HepG2 (cell line): ENCODE results near the gene RPS5. TPM values are rescaled to one million over a fixed set of nuclear protein-coding genes. Genes with fewer than 3 reads are reported as not detected.

Experiments
- ARNT ChIP-seq: fragments of 450-650 bp; IDR thresholded peaks from 2 replicates; pipeline ENCODE4 v1.6.1; 2017
- CREBL2 ChIP-seq: sonication (generic); formaldehyde crosslinking; IDR thresholded peaks from 2 replicates; pipeline ENCODE4 v1.8.1; 2023; ENCODE audit warnings: missing genetic modification reagents, mild to moderate bottlenecking, borderline replicate concordance
- EEA1 ChIP-seq: sonication (generic); formaldehyde crosslinking; IDR thresholded peaks from 2 replicates; pipeline ENCODE4 v1.5.1; 2020; ENCODE audit warnings: mild to moderate bottlenecking, missing genetic modification reagents, borderline replicate concordance
- EED ChIP-seq: sonication (generic); formaldehyde crosslinking; IDR thresholded peaks from 2 replicates; pipeline ENCODE4 v1.5.0; 2020; ENCODE audit warnings: mild to moderate bottlenecking, missing genetic modification reagents
- ELF3 ChIP-seq: IDR thresholded peaks from 2 replicates; pipeline ENCODE4 v1.6.1; 2016; ENCODE audit warnings: missing genetic modification reagents, missing compliant biosample characterization
- FOSL1 ChIP-seq: sonication (generic); formaldehyde crosslinking; IDR thresholded peaks from 2 replicates; pipeline ENCODE4 v1.9.0; 2021; ENCODE audit warnings: missing genetic modification reagents, borderline replicate concordance
- LCORL ChIP-seq, 2 experiments: fragments of 450-650 bp in 1 of 2; sonication (generic) in 1 of 2; formaldehyde crosslinking in 1 of 2; IDR thresholded peaks; 2 replicates each; pipeline versions ENCODE4 v1.5.0 to v1.6.1; 2017 to 2020; ENCODE audit warnings: antibody characterized with exemption in 1 of 2, missing genetic modification reagents in 1 of 2
- LRRFIP1 ChIP-seq: sonication (generic); formaldehyde crosslinking; conservative IDR thresholded peaks from 2 replicates; pipeline ENCODE4 v1.4.0; 2020; ENCODE audit warnings: missing genetic modification reagents
- MTA3 ChIP-seq: sonication (generic); formaldehyde crosslinking; IDR thresholded peaks from 2 replicates; pipeline ENCODE4 v1.4.0; 2020; ENCODE audit warnings: missing genetic modification reagents
- PHF8 ChIP-seq: sonication (generic); formaldehyde crosslinking; IDR thresholded peaks from 2 replicates; pipeline ENCODE4 v1.5.0; 2020; ENCODE audit warnings: missing genetic modification reagents
- RBFOX2 ChIP-seq: fragments of 200-400 bp; formaldehyde crosslinking; IDR thresholded peaks from 2 replicates; pipeline ENCODE4 v1.6.1; 2017; ENCODE audit warnings: low read depth, mild to moderate bottlenecking, low read length
- RCOR2 ChIP-seq: IDR thresholded peaks from 2 replicates; pipeline ENCODE4 v1.6.1; 2016; ENCODE audit warnings: missing biosample characterization, missing genetic modification reagents
- RELA ChIP-seq: sonication (generic); formaldehyde crosslinking; IDR thresholded peaks from 2 replicates; pipeline ENCODE4 v1.4.0; 2020; ENCODE audit warnings: missing genetic modification reagents
- SIN3A ChIP-seq: IDR thresholded peaks from 2 replicates; pipeline ENCODE4 v1.6.1; 2011; ENCODE audit warnings: low read depth, mild to moderate bottlenecking, control low read depth, low read length, borderline replicate concordance
- XRCC5 ChIP-seq: fragments of 200-400 bp; formaldehyde crosslinking; optimal IDR thresholded peaks from 2 replicates; pipeline ENCODE3; 2017; ENCODE audit warnings: mild to moderate bottlenecking, low read length
- YEATS2 ChIP-seq: sonication (generic); formaldehyde crosslinking; IDR thresholded peaks from 2 replicates; pipeline ENCODE4 v1.4.0; 2020; ENCODE audit warnings: missing genetic modification reagents, borderline replicate concordance
- ZFP1 ChIP-seq: IDR thresholded peaks from 2 replicates; pipeline ENCODE4 v1.6.1; 2016
- ZNF17 ChIP-seq: sonication (generic); formaldehyde crosslinking; IDR thresholded peaks from 2 replicates; pipeline ENCODE4 v1.5.0; 2020; ENCODE audit warnings: mild to moderate bottlenecking, missing genetic modification reagents
- ZNF382 ChIP-seq: sonication (generic); formaldehyde crosslinking; IDR thresholded peaks from 2 replicates; pipeline ENCODE4 v1.5.0; 2020; ENCODE audit warnings: missing genetic modification reagents, mild to moderate bottlenecking, borderline replicate concordance
- ZNF616 ChIP-seq: sonication (generic); formaldehyde crosslinking; IDR thresholded peaks from 2 replicates; pipeline ENCODE4 v1.5.0; 2020; ENCODE audit warnings: low read depth, mild to moderate bottlenecking, missing genetic modification reagents
- ZNF724P ChIP-seq: sonication (generic); formaldehyde crosslinking; IDR thresholded peaks from 2 replicates; pipeline ENCODE4 v1.8.0; 2022; ENCODE audit warnings: missing genetic modification reagents, borderline replicate concordance
- ZNF746 ChIP-seq: sonication (generic); formaldehyde crosslinking; IDR thresholded peaks from 2 replicates; pipeline ENCODE4 v1.8.0; 2022; ENCODE audit warnings: mild to moderate bottlenecking, missing genetic modification reagents
- polyA plus RNA-seq, 8 experiments: library from polyadenylated mRNA; depleted of rRNA in 3 of 8; stranded (reverse) in 7 of 8; unstranded in 1 of 8; fragments of >200 nt; fragmentation: Illumina TruSeq in 4 of 8; extraction: Trizol in 4 of 8; gene quantifications; 2 replicates each; pipeline versions ENCODE4 v1.2.1 to v1.2.3, GENCODE V29; 2011 to 2016; ENCODE audit warnings: low read depth in 4 of 8, missing spikeins in 1 of 8, mixed read lengths in 1 of 8; ENCODE audit not compliant: insufficient read depth in 1 of 8
- total RNA-seq, 5 experiments: library from RNA; depleted of rRNA; stranded (reverse); fragments of >200 nt; fragmentation: Illumina TruSeq; extraction: Trizol; gene quantifications; 2 replicates each; pipeline ENCODE4 v1.2.3, GENCODE V29; 2016; ENCODE audit warnings: low read depth in 1 of 5
- TF ChIP-seq, protein P1 (sequence below): sonication (generic); formaldehyde crosslinking; IDR thresholded peaks from 2 replicates; pipeline ENCODE4 v1.4.0; 2020; ENCODE audit warnings: missing genetic modification reagents, borderline replicate concordance
- TF ChIP-seq, protein P2 (sequence below): IDR thresholded peaks from 2 replicates; pipeline ENCODE4 v1.6.1; 2016; ENCODE audit warnings: low read depth, control low read depth
- TF ChIP-seq, protein P3 (sequence below): sonication (generic); formaldehyde crosslinking; IDR thresholded peaks from 2 replicates; pipeline ENCODE4 v1.4.0; 2020; ENCODE audit warnings: low read depth, mild to moderate bottlenecking, missing genetic modification reagents

The RPS5 gene
- total and polyA plus RNA-seq, 2 of the 13 experiments (the other 11 are each of a cell fraction or from before 2014, with no cell fraction given): 1,544 to 4,408 TPM

DNA sequence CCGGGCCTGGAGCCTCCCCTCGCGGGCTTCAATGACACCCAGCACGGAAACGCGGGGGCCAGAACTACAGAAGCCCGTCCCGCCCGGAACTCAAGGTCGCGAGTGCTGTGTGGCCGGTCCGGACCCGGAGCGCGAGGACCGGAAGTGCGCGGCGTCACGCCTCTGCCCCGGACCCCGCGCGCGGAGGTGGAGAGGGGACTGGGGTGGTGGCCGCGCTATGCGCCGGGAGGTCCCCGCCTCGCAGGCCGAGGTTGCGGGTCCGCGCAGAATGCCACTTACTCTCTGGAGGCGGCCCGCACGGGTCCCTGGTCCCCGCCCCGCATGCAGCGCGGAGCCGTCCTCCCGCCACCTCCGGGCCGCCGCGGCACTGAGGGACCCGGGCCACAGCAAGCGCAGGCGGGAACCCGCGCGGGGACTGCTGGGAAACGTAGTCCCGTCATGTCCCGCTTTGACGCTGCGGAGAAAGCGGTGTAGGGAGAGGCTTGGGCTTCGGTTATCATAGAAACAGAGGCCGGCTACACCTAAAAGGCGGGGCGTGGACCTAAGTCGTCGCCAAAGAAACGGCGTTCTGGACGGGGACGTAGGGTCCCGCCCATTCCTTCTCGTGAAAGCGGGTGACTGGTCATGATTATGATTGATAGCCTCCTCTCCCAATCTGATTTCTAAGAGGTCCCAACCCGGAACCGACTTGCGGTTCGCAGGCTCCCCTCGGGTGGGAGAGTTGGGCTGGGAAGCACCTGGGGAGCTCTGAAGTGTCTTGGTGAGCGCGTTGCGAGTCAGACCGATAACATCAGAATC, 6.2 kb upstream of the RPS5 start, which contains the start of gene ZNF837 (continued):
- peak; percentile 76; the same call in 1 of the 2 replicates for TF ChIP-seq ZNF724P (CRISPR knock-in tag)
- no peak for TF ChIP-seq ZNF17 (CRISPR knock-in tag)
- TF ChIP-seq CREBL2 (CRISPR knock-in tag): peak; percentile 77; the same call in 1 of the 2 replicates
- peak; percentile 28; the same call in 1 of the 2 replicates for TF ChIP-seq EED (CRISPR knock-in tag)
- TF ChIP-seq, protein P1, sequence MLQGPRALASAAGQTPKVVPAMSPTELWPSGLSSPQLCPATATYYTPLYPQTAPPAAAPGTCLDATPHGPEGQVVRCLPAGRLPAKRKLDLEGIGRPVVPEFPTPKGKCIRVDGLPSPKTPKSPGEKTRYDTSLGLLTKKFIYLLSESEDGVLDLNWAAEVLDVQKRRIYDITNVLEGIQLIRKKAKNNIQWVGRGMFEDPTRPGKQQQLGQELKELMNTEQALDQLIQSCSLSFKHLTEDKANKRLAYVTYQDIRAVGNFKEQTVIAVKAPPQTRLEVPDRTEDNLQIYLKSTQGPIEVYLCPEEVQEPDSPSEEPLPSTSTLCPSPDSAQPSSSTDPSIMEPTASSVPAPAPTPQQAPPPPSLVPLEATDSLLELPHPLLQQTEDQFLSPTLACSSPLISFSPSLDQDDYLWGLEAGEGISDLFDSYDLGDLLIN: peak; percentile 85; the same call in 1 of the 2 replicates
- no peak for TF ChIP-seq LCORL (IDR thresholded peaks at IDR 0.05)
- TF ChIP-seq LCORL (CRISPR knock-in tag; IDR thresholded peaks at IDR 0.05): peak; percentile 92
- TF ChIP-seq RELA (CRISPR knock-in tag): 0 out of 2 replicates have a peak, but pooled peaks have one; percentile 61
- TF ChIP-seq PHF8: peak; percentile 98
- TF ChIP-seq MTA3: no peak
- TF ChIP-seq FOSL1 (CRISPR knock-in tag): no peak
- peak; percentile 52 for TF ChIP-seq ZFP1 (CRISPR knock-in tag)
- TF ChIP-seq, protein P2, sequence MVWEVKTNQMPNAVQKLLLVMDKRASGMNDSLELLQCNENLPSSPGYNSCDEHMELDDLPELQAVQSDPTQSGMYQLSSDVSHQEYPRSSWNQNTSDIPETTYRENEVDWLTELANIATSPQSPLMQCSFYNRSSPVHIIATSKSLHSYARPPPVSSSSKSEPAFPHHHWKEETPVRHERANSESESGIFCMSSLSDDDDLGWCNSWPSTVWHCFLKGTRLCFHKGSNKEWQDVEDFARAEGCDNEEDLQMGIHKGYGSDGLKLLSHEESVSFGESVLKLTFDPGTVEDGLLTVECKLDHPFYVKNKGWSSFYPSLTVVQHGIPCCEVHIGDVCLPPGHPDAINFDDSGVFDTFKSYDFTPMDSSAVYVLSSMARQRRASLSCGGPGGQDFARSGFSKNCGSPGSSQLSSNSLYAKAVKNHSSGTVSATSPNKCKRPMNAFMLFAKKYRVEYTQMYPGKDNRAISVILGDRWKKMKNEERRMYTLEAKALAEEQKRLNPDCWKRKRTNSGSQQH (CRISPR knock-in tag): peak; percentile 86; the same call in 1 of the 2 replicates
- TF ChIP-seq ZNF382 (CRISPR knock-in tag): no peak
- TF ChIP-seq RCOR2 (CRISPR knock-in tag): no peak
- peak; percentile 86 for TF ChIP-seq ELF3 (CRISPR knock-in tag)
- TF ChIP-seq ZNF616 (CRISPR knock-in tag): peak; percentile 93; the same call in 1 of the 2 replicates
- peak; percentile 85 for TF ChIP-seq XRCC5
- TF ChIP-seq ARNT: no peak
- TF ChIP-seq, protein P3, sequence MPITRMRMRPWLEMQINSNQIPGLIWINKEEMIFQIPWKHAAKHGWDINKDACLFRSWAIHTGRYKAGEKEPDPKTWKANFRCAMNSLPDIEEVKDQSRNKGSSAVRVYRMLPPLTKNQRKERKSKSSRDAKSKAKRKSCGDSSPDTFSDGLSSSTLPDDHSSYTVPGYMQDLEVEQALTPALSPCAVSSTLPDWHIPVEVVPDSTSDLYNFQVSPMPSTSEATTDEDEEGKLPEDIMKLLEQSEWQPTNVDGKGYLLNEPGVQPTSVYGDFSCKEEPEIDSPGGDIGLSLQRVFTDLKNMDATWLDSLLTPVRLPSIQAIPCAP (CRISPR knock-in tag): no peak
- TF ChIP-seq EEA1 (CRISPR knock-in tag): peak; percentile 97; the same call in 1 of the 2 replicates
- TF ChIP-seq ZNF746 (CRISPR knock-in tag): peak; percentile 68; the same call in 1 of the 2 replicates
- peak; percentile 94 for TF ChIP-seq YEATS2 (CRISPR knock-in tag)
- TF ChIP-seq SIN3A: peak; percentile 67; the same call in 1 of the 2 replicates
- TF ChIP-seq RBFOX2: peak; percentile 100
- TF ChIP-seq LRRFIP1 (CRISPR knock-in tag): no peak
